DOHH2 (cell line): ENCODE measurements around the gene FSTL1.

Experiments
- EZH2phosphoT487 ChIP-seq: fragments of 200-600 bp; sonication (generic); IDR thresholded peaks from 2 replicates; pipeline ENCODE4 v1.6.1; 2017; ENCODE audit warnings: borderline replicate concordance, mild to moderate bottlenecking, antibody characterized with exemption, low read length, moderate library complexity, mixed read lengths
- TF ChIP-seq, protein P1 (sequence below): fragments of 200-600 bp; sonication (generic); IDR thresholded peaks from one replicate; pipeline ENCODE4 v1.5.1; 2014; ENCODE audit warnings: antibody characterized with exemption, mild to moderate bottlenecking, low read depth, low read length; ENCODE audit not compliant: poor library complexity, severe bottlenecking

DNA sequence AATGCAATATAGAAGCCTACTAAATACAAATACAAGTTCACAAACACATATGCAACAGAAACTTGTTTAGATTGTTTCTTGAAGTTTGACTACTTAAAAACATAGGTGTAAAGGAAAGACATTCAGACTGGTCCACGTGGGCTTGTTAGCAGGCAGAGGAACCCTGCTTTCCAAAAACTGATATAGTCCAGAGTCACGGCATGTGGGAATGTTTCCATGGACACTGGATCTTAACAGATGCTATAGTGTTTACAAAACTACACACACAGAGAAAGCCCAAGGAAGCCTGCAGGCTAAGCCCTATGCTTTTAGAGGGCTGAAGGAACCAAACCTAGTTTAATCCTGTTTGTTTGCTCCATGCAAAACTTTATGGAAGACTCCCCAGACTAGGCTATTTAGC is 56.4 kb downstream of the FSTL1 start:
- TF ChIP-seq, protein P1, sequence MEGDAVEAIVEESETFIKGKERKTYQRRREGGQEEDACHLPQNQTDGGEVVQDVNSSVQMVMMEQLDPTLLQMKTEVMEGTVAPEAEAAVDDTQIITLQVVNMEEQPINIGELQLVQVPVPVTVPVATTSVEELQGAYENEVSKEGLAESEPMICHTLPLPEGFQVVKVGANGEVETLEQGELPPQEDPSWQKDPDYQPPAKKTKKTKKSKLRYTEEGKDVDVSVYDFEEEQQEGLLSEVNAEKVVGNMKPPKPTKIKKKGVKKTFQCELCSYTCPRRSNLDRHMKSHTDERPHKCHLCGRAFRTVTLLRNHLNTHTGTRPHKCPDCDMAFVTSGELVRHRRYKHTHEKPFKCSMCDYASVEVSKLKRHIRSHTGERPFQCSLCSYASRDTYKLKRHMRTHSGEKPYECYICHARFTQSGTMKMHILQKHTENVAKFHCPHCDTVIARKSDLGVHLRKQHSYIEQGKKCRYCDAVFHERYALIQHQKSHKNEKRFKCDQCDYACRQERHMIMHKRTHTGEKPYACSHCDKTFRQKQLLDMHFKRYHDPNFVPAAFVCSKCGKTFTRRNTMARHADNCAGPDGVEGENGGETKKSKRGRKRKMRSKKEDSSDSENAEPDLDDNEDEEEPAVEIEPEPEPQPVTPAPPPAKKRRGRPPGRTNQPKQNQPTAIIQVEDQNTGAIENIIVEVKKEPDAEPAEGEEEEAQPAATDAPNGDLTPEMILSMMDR: no peak
- no peak for TF ChIP-seq EZH2phosphoT487
